Rectal smooth muscle tissue (tissue), 1 donor: ENCODE measurements around the gene PDE4D.

ENCODE experiments used
- H3K27ac ChIP-seq: one replicate; pipeline ENCODE4 v1.7.0; 2013; ENCODE audit warnings: low read depth, low read length, inconsistent platforms
- H3K27me3 ChIP-seq: one replicate; pipeline ENCODE4 v1.7.0; 2013; ENCODE audit warnings: low read length; ENCODE audit not compliant: control insufficient read depth, insufficient read depth
- H3K36me3 ChIP-seq: one replicate; pipeline ENCODE4 v1.7.0; 2013; ENCODE audit warnings: low read length; ENCODE audit not compliant: control insufficient read depth, insufficient read depth
- H3K4me1 ChIP-seq: one replicate; pipeline ENCODE4 v1.7.0; 2013; ENCODE audit warnings: low read length; ENCODE audit not compliant: control insufficient read depth, insufficient read depth
- H3K4me3 ChIP-seq: one replicate; pipeline ENCODE4 v1.7.0; 2013; ENCODE audit warnings: low read length
- H3K9ac ChIP-seq: one replicate; pipeline ENCODE4 v1.7.0; 2013; ENCODE audit warnings: low read length

PDE4D gene

DNA sequence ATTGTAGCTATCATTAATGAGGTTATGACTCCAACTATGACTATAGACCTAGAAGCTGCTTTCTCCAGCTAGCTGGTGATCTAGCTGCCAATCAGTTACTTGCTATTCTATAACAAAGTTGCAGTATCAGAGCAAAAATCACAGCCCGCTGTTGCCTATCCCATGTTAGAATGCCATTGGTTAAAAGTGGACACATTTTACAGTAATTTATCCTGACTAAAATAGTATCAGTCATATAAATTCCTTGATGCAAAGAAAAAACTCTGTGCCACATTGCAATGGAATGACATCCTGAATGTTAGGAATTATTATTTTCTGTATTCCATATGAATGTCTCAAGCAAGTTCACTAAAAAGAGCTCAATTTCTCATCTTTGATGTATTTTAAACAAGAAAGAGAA is 626.5 kb downstream of the PDE4D start:
- Histone ChIP-seq H3K36me3 (no peaks in the 10 kb centered on the region), H3K4me1 (peaks cover 5% of the 10 kb centered on the region), H3K9ac (no peak overlapping the region), H3K4me3 (no peak overlapping the region), H3K27me3 (no peaks in the 10 kb centered on the region), H3K27ac (peak overlapping the region; percentile 48)

DNA sequence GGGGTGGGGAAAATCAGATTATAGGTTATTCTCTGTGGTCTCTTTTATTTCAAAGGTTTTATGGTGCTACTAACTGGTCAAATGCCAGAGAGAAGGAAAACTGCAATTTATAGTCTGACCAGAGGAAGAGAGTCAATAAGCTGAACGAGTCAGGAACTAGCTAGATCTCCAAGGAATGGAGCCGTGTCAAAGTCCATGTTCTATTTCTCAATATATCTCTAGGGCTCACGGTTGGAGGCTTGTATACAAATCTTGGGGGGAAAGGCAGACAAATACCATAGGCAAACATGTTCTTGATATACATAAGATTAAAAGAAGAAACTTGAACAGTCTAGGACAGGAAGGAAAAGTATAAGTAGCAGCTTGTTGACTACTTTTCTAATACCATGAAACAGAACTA is 627.1 kb downstream of the PDE4D start:
- Histone ChIP-seq H3K27me3 (no peaks in the 10 kb centered on the region), H3K4me3 (no peak overlapping the region), H3K4me1 (peaks cover 5% of the 10 kb centered on the region), H3K27ac (peak overlapping the region; percentile 48), H3K36me3 (no peaks in the 10 kb centered on the region), H3K9ac (no peak overlapping the region)

DNA sequence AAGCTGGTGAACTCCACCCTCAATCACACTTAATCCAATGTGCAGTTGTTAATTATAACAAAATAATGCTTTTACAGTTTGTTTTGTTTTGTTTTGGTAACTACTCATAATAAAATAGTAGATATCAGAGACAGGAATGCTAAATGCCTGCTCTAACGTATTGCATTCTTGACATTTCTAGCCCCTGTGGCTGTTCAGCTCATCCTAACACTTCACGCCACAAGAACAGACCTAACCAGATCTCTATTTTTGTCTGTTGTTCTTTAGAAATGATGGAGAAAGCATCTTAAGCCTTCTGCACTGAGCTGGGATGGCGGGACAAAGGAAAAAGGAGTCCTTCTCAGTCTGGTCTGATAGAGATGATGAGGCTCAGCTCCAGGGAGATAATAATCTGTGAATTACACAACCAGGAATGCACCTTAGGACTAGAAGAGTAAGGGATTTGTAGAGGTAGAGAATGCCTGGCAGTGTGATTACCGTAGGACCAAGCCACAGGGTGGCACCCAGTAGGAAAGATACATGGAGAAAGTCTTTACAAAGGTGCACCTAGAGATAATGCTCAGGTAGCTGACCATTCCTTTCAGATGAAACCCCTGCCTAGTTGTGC is 628.8 kb downstream of the PDE4D start:
- Histone ChIP-seq H3K9ac (no peak overlapping the region), H3K4me3 (no peak overlapping the region), H3K27ac (peak overlapping the region; percentile 38), H3K27me3 (no peaks in the 10 kb centered on the region), H3K4me1 (peaks cover 10% of the 10 kb centered on the region), H3K36me3 (no peaks in the 10 kb centered on the region)

DNA sequence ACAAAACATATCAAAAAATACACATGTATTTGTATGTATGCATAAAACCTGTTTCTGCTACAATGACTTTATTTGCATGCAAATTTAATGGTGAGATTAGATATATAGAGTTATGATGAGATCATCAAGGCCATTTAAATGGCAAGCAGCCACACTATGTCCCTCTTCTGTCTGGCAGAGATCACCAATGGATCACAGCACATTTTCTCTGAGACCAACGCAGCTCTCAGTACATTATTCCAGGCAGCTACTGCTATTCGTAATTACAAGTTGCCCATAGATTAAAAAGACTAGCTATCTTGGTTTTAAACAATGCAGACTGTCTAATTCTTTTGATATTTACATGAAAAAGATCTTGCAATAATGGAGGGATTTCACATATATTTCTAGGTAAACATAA is 629.5 kb downstream of the PDE4D start:
- Histone ChIP-seq H3K4me3 (no peak overlapping the region), H3K4me1 (peaks cover 10% of the 10 kb centered on the region), H3K27me3 (no peaks in the 10 kb centered on the region)

DNA sequence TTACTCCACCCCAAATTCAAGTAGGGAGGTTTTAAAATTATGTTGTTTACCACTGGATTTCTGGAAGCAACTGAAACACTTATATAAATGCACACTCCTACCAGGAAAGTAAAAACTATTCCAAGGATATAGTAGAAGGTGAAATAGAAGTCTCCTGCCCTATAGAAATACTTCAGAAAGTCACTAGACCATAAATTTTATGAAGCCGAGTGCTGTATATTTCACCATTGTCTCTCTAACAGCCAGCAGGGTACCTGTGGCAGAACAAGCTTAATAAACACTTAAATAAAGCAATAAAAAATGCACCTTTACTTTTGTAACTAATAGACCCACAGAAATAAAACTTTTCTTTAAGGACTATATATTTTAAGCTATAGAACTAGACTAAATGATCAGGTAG is 631.6 kb downstream of the PDE4D start:
- H3K27me3 ChIP-seq = no peaks in the 10 kb centered on the region
- no peak overlapping the region for H3K9ac ChIP-seq
- H3K36me3 ChIP-seq = no peaks in the 10 kb centered on the region
- H3K4me3 ChIP-seq = no peak overlapping the region
- peaks cover 18% of the 10 kb centered on the region for H3K4me1 ChIP-seq
- H3K27ac ChIP-seq = peak overlapping the region; percentile 21

More for the DNA sequence above, 629.5 kb downstream of the PDE4D start:
- H3K36me3 ChIP-seq = no peaks in the 10 kb centered on the region
- H3K27ac ChIP-seq = peak overlapping the region; percentile 38
- no peak overlapping the region for H3K9ac ChIP-seq

DNA sequence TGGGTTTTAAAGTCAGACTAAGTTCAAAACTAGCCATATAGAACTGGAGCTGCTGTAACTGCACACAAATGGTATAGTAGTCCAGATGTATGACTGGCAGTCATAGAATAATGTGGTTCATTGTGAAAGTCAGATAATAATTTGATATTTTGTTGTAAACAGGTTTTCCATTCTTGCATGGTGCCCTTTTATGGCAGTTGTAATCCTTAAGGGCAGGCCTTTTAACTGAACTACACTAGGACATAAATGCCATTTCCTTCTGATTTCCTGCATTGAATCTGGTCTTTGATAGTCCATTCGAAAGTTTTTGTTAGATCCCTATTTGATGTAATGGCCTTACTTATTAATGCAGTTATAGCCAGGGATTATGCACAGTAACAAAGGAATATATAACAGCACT is 632.6 kb downstream of the PDE4D start:
- Histone ChIP-seq H3K27me3 (no peaks in the 10 kb centered on the region), H3K4me3 (no peak overlapping the region), H3K36me3 (no peaks in the 10 kb centered on the region), H3K27ac (peak overlapping the region; percentile 52), H3K4me1 (peaks cover 24% of the 10 kb centered on the region), H3K9ac (no peak overlapping the region)

DNA sequence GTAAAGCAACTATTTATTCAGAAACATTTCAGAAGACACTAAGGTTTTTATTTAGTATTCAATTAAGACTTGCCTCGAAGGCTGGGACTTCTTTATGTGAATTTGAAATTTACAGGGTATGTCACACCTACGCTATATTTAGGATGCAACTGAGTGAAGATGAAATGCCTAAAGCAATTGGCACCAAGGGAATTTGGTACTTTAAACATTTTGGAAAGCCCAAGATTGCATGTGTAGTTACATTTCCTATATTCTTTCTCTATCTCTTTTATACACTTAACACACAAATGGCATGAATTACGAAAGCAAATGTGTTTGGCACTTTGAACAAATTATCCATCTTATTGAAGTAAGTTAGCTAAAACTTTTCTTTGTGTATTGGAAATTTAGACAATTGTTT is 633.3 kb downstream of the PDE4D start:
- peaks cover 26% of the 10 kb centered on the region for H3K4me1 ChIP-seq
- H3K9ac ChIP-seq = no peak overlapping the region
- no peaks in the 10 kb centered on the region for H3K27me3 ChIP-seq
- peak overlapping the region; percentile 47 for H3K27ac ChIP-seq
- H3K36me3 ChIP-seq = no peaks in the 10 kb centered on the region
- no peak overlapping the region for H3K4me3 ChIP-seq

DNA sequence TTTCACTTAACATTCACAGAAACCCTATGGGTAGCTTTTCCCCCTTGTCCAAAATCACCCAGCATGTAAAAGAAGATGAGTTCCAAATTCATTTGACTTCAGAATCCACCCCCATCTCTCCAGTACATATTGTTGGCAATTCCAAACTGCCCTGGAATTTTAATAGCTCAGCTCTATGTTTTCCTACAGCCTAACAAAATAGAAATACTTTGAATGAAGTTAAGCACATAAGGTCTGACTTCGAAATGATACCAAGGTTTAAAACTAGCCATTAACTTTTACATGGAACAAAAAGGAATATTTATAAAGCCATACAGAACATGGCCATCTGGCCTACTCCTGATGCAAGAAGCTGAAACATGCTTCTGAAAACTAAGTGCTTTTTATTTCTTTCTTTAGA is 634.3 kb downstream of the PDE4D start:
- peaks cover 26% of the 10 kb centered on the region for H3K4me1 ChIP-seq

DNA sequence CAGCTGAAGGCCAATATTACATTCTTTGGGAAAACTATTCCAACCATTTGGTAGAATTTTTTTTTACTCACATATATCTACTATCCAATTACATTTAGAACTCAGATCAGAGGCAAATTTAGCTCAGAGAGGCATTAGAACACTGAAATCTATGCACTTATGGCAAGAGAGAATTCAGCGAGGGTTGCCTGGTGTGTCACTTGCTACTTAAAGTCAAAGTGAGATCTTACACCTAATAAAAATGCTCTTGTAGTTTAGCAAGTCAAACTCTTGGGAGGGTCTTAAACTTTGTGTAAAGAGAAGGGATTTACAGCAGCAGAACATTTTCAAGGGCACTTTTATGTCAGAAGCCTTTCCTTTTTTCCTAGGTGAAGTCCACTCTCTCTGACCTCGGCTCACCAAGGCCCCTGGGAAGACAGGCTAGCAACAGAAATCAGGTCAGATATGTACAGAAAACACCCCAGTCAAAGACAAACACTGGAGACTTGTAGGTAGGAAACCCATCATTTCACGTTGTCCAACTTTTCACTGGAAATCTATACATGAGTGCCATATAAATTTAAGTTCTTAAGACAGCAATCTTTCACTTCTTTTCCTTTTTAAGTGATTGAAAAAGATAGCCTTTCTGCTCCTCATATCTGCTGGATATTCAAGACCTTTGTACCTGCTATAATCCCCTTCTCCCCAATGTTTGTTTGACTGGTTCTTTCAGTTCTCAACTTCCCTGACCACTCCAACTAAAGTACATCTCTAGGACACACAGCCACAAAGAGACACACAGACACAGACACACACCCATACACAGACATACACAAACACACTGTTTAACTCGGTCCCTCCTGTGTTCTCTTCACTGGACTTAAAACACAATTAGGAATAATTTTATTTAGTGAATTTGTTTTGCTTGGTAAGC is 635.8 kb downstream of the PDE4D start:
- Histone ChIP-seq H3K36me3 (no peaks in the 10 kb centered on the region), H3K4me3 (no peak overlapping the region), H3K4me1 (peaks cover 29% of the 10 kb centered on the region), H3K9ac (no peak overlapping the region), H3K27me3 (no peaks in the 10 kb centered on the region), H3K27ac (peak overlapping the region; percentile 29)

More for the DNA sequence above, 634.3 kb downstream of the PDE4D start:
- Histone ChIP-seq H3K4me3 (no peak overlapping the region), H3K36me3 (no peaks in the 10 kb centered on the region), H3K27me3 (no peaks in the 10 kb centered on the region), H3K9ac (no peak overlapping the region), H3K27ac (peak overlapping the region; percentile 50)

DNA sequence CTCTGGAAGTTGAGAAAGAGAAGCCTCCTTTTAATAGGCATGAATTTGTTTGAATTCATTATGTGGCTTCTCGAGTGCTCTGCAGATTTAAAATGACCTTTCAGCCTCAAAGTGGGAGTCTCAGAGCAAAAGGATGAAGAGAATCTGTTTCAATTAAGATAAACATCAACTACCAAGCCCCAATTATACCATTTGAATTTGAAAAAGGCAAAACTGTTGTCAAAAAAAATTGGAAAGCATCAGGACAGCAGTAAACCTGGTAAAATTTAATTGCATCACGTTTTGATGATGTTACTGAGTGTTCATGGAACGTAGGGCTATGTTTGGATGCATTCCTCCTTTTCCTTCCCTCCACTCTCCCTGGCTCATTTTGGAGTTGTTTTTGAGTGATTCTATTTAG is 637.2 kb downstream of the PDE4D start:
- H3K4me3 ChIP-seq = no peak overlapping the region
- H3K4me1 ChIP-seq = peaks cover 30% of the 10 kb centered on the region
- no peaks in the 10 kb centered on the region for H3K36me3 ChIP-seq
- no peak overlapping the region for H3K9ac ChIP-seq
- no peaks in the 10 kb centered on the region for H3K27me3 ChIP-seq
- peak overlapping the region; percentile 57 for H3K27ac ChIP-seq

DNA sequence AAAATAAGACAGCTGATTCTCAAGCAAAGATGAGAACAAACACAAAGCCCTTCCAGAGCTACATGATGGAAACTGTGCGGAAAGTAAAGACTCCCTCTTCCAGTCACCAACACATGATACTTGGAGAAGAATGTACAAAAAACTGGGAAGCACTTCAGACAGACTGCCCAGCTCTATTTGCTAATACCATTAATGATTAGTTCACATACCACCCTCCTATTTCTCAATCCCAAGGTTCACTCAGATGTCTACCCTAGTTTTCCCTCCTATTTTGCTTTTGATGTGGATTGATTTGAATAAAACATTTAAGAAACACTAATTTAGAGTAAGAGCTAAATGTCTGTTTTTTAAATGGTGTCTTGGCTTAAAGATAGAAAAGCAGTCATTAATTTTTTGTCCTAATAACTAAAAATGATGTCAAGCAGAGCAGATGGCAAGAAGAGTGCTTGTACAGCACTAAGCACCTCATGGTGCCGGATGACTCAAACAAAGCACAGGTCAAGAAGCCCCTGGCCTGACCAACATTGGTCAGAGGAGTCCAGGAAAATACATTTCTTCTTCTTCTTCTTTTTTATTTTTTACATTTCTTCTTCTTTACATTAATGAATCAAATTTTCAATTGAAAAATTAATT is 639.4 kb downstream of the PDE4D start:
- Histone ChIP-seq H3K4me1 (peaks cover 23% of the 10 kb centered on the region), H3K27ac (peak overlapping the region; percentile 40), H3K36me3 (no peaks in the 10 kb centered on the region)

DNA sequence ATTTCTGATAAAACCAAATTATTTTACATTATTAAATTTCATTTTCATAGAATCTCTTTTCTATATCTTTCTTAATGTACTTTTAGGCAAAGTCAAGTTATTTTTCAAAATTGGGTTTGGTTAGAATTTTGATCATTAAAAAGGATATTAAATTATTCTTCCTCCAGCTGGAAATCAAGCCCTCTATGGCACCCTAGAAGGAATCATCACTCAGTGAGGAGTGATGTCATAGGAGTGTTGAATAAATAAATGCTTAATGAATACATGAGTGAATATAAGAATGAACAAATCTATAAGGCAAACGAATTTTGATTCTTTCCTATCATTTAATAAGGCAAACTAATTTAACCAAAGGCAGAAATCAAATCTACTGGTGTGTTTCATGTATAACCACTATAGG is 639.9 kb downstream of the PDE4D start:
- peak overlapping the region; percentile 40 for H3K27ac ChIP-seq
- peaks cover 19% of the 10 kb centered on the region for H3K4me1 ChIP-seq
- H3K36me3 ChIP-seq = no peaks in the 10 kb centered on the region
- H3K9ac ChIP-seq = no peak overlapping the region
- H3K27me3 ChIP-seq = no peaks in the 10 kb centered on the region
- no peak overlapping the region for H3K4me3 ChIP-seq

More for the DNA sequence above, 639.4 kb downstream of the PDE4D start:
- H3K27me3 ChIP-seq = no peaks in the 10 kb centered on the region
- no peak overlapping the region for H3K4me3 ChIP-seq
- no peak overlapping the region for H3K9ac ChIP-seq
